ENCODE results near the gene RAB3IL1.

DNA sequence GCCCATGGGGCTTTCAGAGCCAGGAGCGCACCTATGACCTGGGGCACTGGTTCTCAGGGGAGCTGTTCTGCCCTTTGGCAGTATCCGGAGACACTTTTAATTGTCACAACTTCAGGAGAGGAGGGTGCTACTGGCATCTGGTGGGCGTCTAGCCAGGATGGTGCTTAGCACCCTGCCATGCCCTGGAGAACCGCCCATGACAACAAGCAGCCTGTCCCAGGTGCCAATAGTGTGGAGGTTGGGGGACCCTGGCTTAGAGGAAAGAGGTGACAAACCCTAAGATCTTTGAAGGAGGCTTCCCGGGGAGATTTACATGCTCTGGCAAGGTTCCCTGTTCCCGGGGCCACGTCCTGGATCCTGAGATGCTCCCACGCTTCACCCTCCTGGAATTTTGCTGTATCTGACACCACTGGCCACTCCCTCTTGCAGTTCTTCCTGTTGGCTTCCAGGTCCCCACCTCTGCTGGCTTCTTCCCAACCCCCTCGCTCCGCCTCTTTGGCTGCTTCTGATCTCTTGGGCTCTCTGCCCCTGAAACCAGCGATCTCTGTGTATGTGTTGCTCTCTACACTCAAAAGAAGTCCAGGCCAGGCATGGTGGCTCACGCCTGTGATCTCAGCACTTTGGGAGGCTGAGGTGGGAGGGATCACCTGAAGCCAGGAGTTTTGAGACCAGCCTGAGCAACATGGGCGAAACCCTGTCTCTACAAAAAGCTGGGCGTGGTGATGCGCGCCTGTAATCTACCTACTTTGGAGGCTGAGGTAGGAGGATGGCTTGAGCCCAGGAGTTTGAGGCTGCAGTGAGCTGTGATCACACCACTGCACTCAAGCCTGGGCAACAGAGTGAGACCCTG is 57.1 kb downstream of the RAB3IL1 start:
- TF ChIP-seq, protein P1, sequence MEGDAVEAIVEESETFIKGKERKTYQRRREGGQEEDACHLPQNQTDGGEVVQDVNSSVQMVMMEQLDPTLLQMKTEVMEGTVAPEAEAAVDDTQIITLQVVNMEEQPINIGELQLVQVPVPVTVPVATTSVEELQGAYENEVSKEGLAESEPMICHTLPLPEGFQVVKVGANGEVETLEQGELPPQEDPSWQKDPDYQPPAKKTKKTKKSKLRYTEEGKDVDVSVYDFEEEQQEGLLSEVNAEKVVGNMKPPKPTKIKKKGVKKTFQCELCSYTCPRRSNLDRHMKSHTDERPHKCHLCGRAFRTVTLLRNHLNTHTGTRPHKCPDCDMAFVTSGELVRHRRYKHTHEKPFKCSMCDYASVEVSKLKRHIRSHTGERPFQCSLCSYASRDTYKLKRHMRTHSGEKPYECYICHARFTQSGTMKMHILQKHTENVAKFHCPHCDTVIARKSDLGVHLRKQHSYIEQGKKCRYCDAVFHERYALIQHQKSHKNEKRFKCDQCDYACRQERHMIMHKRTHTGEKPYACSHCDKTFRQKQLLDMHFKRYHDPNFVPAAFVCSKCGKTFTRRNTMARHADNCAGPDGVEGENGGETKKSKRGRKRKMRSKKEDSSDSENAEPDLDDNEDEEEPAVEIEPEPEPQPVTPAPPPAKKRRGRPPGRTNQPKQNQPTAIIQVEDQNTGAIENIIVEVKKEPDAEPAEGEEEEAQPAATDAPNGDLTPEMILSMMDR (IDR thresholded peaks at IDR 0.05), result no peak
- no peak for TF ChIP-seq POLR2A (IDR thresholded peaks at IDR 0.05)

All from body of pancreas (tissue), 4 donors.